B cell (primary cell): ENCODE data around the gene TSPAN32. TPM values are rescaled to one million over a fixed set of nuclear protein-coding genes. Genes with fewer than 3 reads are reported as not detected.
A peak's percentile ranks its signal among the peaks of the same experiment; 100 is the strongest.

Experiments used
- ATAC-seq: fragments of 200-7000 bp; cut with Tn5 transposase; one replicate; pipeline ENCODE4 v1.10.0; 2021; ENCODE audit warnings: low read depth, mild to moderate bottlenecking, moderate number of reproducible peaks, moderate library complexity
- CTCF ChIA-PET: fragments of 350-600 bp; sonication (Branson Sonifier 250); formaldehyde crosslinking; loops from one replicate; lab custom pipeline; 2021; ENCODE audit warnings: antibody characterized with exemption, inconsistent platforms; lab: Charles Lee
- POLR2A ChIA-PET: fragments of 350-600 bp; sonication (Branson Sonifier 250); formaldehyde crosslinking; loops from one replicate; lab custom pipeline; 2021; ENCODE audit warnings: antibody characterized with exemption; lab: Charles Lee
- DNase-seq: peaks from one replicate; pipeline ENCODE4 v3.0.0; 2013
- H2AFZ ChIP-seq: 2 replicates; pipeline ENCODE4 v1.6.1; 2012; ENCODE audit warnings: mild to moderate bottlenecking, low read depth, low read length; ENCODE audit not compliant: insufficient read depth, poor library complexity, severe bottlenecking
- H3K27ac ChIP-seq, 2 donors: 1 replicate in 1 of 2; 2 replicates in 1 of 2; pipeline ENCODE4 v1.5.1; 2012 to 2013; ENCODE audit warnings: low read length in 2 of 2, mild to moderate bottlenecking in 2 of 2, moderate library complexity in 1 of 2
- H3K27me3 ChIP-seq, 4 experiments: fragments of 200-600 bp in 1 of 4; sonication (generic) in 1 of 4; replicated peaks in 1 of 4; 1 replicate in 2 of 4; 2 replicates in 2 of 4; pipeline versions ENCODE4 v1.6.1 to v1.7.0; 2013 to 2016; ENCODE audit warnings: low read length in 3 of 4, mild to moderate bottlenecking in 2 of 4, mixed read lengths in 1 of 4, moderate library complexity in 1 of 4; ENCODE audit not compliant: insufficient read depth in 4 of 4, control insufficient read depth in 3 of 4; ENCODE audit errors: control extremely low read depth in 1 of 4
- H3K36me3 ChIP-seq, 2 experiments: replicated peaks in 1 of 2; 1 replicate in 1 of 2; 2 replicates in 1 of 2; pipeline versions ENCODE4 v1.6.1 to v1.7.1; 2013; ENCODE audit warnings: low read length in 1 of 2; ENCODE audit not compliant: insufficient read depth in 2 of 2, control insufficient read depth in 1 of 2; ENCODE audit errors: control extremely low read depth in 1 of 2, extremely low read depth in 1 of 2
- H3K4me1 ChIP-seq, 2 donors: fragments of 200-600 bp in 1 of 2; sonication (generic) in 1 of 2; 1 replicate in 1 of 2; 2 replicates in 1 of 2; pipeline versions ENCODE4 v1.5.1 to v1.6.1; 2013 to 2017; ENCODE audit warnings: low read length in 2 of 2; ENCODE audit not compliant: control insufficient read depth in 2 of 2, insufficient read depth in 2 of 2
- H3K4me2 ChIP-seq: replicated peaks from 2 replicates; pipeline ENCODE3; 2012; ENCODE audit warnings: mild to moderate bottlenecking, low read depth, low read length; ENCODE audit not compliant: poor library complexity, severe bottlenecking
- H3K4me3 ChIP-seq, 5 experiments: fragments of 200-600 bp in 1 of 5; sonication (generic) in 1 of 5; 1 replicate in 3 of 5; 2 replicates in 2 of 5; pipeline versions ENCODE4 v1.5.1 to v1.7.0; 2011 to 2016; ENCODE audit warnings: low read length in 4 of 5, mild to moderate bottlenecking in 4 of 5, low read depth in 2 of 5, control low read depth in 1 of 5, moderate library complexity in 1 of 5; ENCODE audit not compliant: insufficient read depth in 1 of 5; ENCODE audit errors: control extremely low read depth in 1 of 5, extremely low read depth in 1 of 5
- H3K79me2 ChIP-seq: fragments of 200-600 bp; sonication (generic); one replicate; pipeline ENCODE4 v1.6.0; 2016; ENCODE audit warnings: low read length; ENCODE audit not compliant: control insufficient read depth, insufficient read depth
- H3K9ac ChIP-seq: fragments of 200-600 bp; sonication (generic); 2 replicates; pipeline ENCODE4 v1.6.1; 2017; ENCODE audit warnings: mild to moderate bottlenecking, low read length, moderate library complexity
- H3K9me3 ChIP-seq, 3 donors: one replicate each; pipeline versions ENCODE4 v1.6.1 to v1.7.1; 2013; ENCODE audit warnings: low read length in 2 of 3; ENCODE audit not compliant: control insufficient read depth in 2 of 3, insufficient read depth in 1 of 3; ENCODE audit errors: control extremely low read depth in 1 of 3
- H4K20me1 ChIP-seq: 2 replicates; pipeline ENCODE4 v1.6.0; 2012; ENCODE audit warnings: mild to moderate bottlenecking, low read length; ENCODE audit not compliant: insufficient read depth, control insufficient read depth, poor library complexity, severe bottlenecking
- H3K27ac Mint-ChIP-seq: one replicate; pipeline ENCODE4 v1.8.0; 2021; ENCODE audit warnings: mixed read lengths
- H3K27me3 Mint-ChIP-seq: one replicate; pipeline ENCODE4 v1.8.0; 2021; ENCODE audit warnings: mixed read lengths
- H3K4me1 Mint-ChIP-seq: one replicate; pipeline ENCODE4 v1.8.0; 2021; ENCODE audit warnings: mixed read lengths
- H3K4me3 Mint-ChIP-seq: one replicate; pipeline ENCODE4 v1.8.0; 2021; ENCODE audit warnings: mixed read lengths
- H3K9me3 Mint-ChIP-seq: one replicate; pipeline ENCODE4 v1.8.0; 2022; ENCODE audit warnings: mixed read lengths; ENCODE audit not compliant: insufficient read depth
- CTCF ChIP-seq: fragments of 200-600 bp; IDR thresholded peaks from one replicate; pipeline ENCODE4 v1.8.0; 2022; ENCODE audit warnings: antibody characterized with exemption, mild to moderate bottlenecking
- EZH2 ChIP-seq: IDR thresholded peaks from 2 replicates; pipeline ENCODE4 v1.6.1; 2012; ENCODE audit warnings: borderline replicate concordance, low read depth, mild to moderate bottlenecking, moderate library complexity, low read length; ENCODE audit not compliant: insufficient read depth, poor library complexity, severe bottlenecking
- WGBS: methylation state at CpG from one replicate; pipeline ENCODE4 v1.1.5; 2013; ENCODE audit warnings: missing lambda C conversion rate; ENCODE audit not compliant: insufficient coverage; 5-methylcytosine and 5-hydroxymethylcytosine counted together
- intact Hi-C: fragments of 100-400 bp; cut with micrococcal nuclease; formaldehyde crosslinking; loops from one replicate; pipeline ENCODE4 v1.10.0; 2022
- polyA plus RNA-seq: library from polyadenylated mRNA; depleted of rRNA; stranded (reverse); fragments of >200 nt; gene quantifications from 2 replicates; pipeline ENCODE4 v1.2.3, GENCODE V29; 2012
- total RNA-seq, 2 donors: library from RNA; stranded (reverse); fragments of 120-200 nt in 1 of 2; gene quantifications; 1 replicate in 1 of 2; 2 replicates in 1 of 2; pipeline versions ENCODE4 v1.2.3 to v1.2.4, GENCODE V29; 2013 to 2022

Gene TSPAN32
- total and polyA plus RNA-seq, 2 donors (not counting 1 experiment from before 2014, with no cell fraction given), result 22.2 to 75.9 TPM

GRCh38 chr11:2304506-2305139 is 2.8 kb downstream of the TSPAN32 start:
- no peak for ATAC-seq
- H3K4me1 ChIP-seq, result peaks cover 62 to 66% of the 10 kb centered on the region in 2 donors
- TF ChIP-seq CTCF (no peak), EZH2 (no peak)
- no peaks in the 10 kb centered on the region for H3K9me3 ChIP-seq
- no peak overlapping the region for H3K4me3 ChIP-seq
- H3K27ac ChIP-seq, result peak overlapping the region in 1 of 2 donors; percentile 40
- ChIA-PET CTCF (interaction anchor here (0.6 to 15.0 kb wide), 46 partner anchors 8 to 953 kb away, joined by 3 to 583 read pairs (median 5); partner anchors contain the start of genes ASCL2, CD81 and TSSC4), POLR2A (interaction anchor here (0.7 to 3.1 kb wide), 6 partner anchors 73 to 115 kb away, joined by 3 to 22 read pairs (median 8); partner anchors contain the start of genes CD81 and TSSC4)
- 80% methylated on average over 14 of the region's 14 CpGs for WGBS
- H3K36me3 ChIP-seq, result no peaks in the 10 kb centered on the region
- no peak overlapping the region for H2AFZ ChIP-seq
- H3K4me1 Mint-ChIP-seq, result peaks cover 53% of the 10 kb centered on the region
- no peaks in the 10 kb centered on the region for H3K27me3 ChIP-seq
- peak overlapping the region; percentile 79 for H3K4me2 ChIP-seq
- H3K27me3 Mint-ChIP-seq, result no peaks in the 10 kb centered on the region
- intact Hi-C loops, result loop anchor here (1.0 to 5.0 kb wide), 5 partner anchors 72 to 583 kb away; partner anchors contain the start of genes CD81, CDKN1C and TSSC4
- peak overlapping the region; percentile 59 for H3K4me3 Mint-ChIP-seq
- peaks cover 33% of the 10 kb centered on the region for H3K79me2 ChIP-seq
- DNase-seq, result peak; percentile 33
- H3K9me3 Mint-ChIP-seq, result no peaks in the 10 kb centered on the region
- H3K27ac Mint-ChIP-seq, result peak overlapping the region; percentile 56
- no peaks in the 10 kb centered on the region for H4K20me1 ChIP-seq
- H3K9ac ChIP-seq, result no peak overlapping the region
